Spinal cord (tissue), 10 donors: ENCODE results near the gene TMEM191B. TPM values are rescaled to one million over a fixed set of nuclear protein-coding genes. Genes with fewer than 3 reads are reported as not detected.
"Not testable (repeated sequence)": the region's sequence is repeated elsewhere in the genome, so short reads cannot be mapped to it uniquely, and the experiment has no call there.

Experiments
- DNase-seq, 6 donors: peaks; one replicate each; pipeline versions ENCODE4 v3.0.0 to v3.0.0-alpha.2; 2013 to 2015; ENCODE audit warnings: low spot score in 6 of 6, low read depth in 4 of 6
- H3K27ac ChIP-seq: one replicate; pipeline ENCODE4 v1.5.1; 2013; ENCODE audit warnings: low read depth, low read length, control low read depth
- H3K27me3 ChIP-seq: one replicate; pipeline ENCODE4 v1.6.1; 2013; ENCODE audit warnings: low read length; ENCODE audit not compliant: control insufficient read depth, insufficient read depth
- H3K36me3 ChIP-seq: one replicate; pipeline ENCODE4 v1.6.1; 2013; ENCODE audit warnings: low read length; ENCODE audit not compliant: control insufficient read depth, insufficient read depth
- H3K4me1 ChIP-seq: one replicate; pipeline ENCODE4 v1.6.1; 2013; ENCODE audit warnings: low read length; ENCODE audit not compliant: control insufficient read depth, insufficient read depth
- H3K4me3 ChIP-seq: one replicate; pipeline ENCODE4 v1.5.1; 2013; ENCODE audit warnings: low read depth, low read length, control low read depth
- H3K9me3 ChIP-seq: one replicate; pipeline ENCODE4 v1.6.1; 2013; ENCODE audit warnings: low read length; ENCODE audit not compliant: control insufficient read depth, insufficient read depth
- WGBS: methylation state at CpG from one replicate; pipeline ENCODE4 v1.1.5; 2013; ENCODE audit warnings: missing lambda C conversion rate; ENCODE audit not compliant: insufficient coverage; 5-methylcytosine and 5-hydroxymethylcytosine counted together
- polyA plus RNA-seq, 2 donors: library from polyadenylated mRNA; unstranded; fragments of 120-200 nt; gene quantifications; one replicate each; pipeline ENCODE4 v1.2.1, GENCODE V29; 2013; ENCODE audit not compliant: insufficient read length in 2 of 2
- total RNA-seq, 2 donors: library from RNA; depleted of rRNA in 1 of 2; stranded (reverse); fragments of 120-200 nt in 1 of 2; fragments of >200 nt in 1 of 2; gene quantifications; one replicate each; pipeline versions ENCODE4 v1.2.3 to v1.2.4, GENCODE V29; 2013 to 2014
- donor health status: healthy.

Gene TMEM191B
- total and polyA plus RNA-seq, 4 donors: 3.4 to 33.6 (median 7.8) TPM

GRCh38 chr22:18554280-18555256, 27.0 kb downstream of the TMEM191B start:
- not testable (repeated sequence) for H3K9me3 ChIP-seq, H3K27ac ChIP-seq, H3K27me3 ChIP-seq, H3K4me3 ChIP-seq, H3K36me3 ChIP-seq, DNase-seq, H3K4me1 ChIP-seq
- WGBS: no CpG with 5 or more reads among the region's 22 CpGs

DNA sequence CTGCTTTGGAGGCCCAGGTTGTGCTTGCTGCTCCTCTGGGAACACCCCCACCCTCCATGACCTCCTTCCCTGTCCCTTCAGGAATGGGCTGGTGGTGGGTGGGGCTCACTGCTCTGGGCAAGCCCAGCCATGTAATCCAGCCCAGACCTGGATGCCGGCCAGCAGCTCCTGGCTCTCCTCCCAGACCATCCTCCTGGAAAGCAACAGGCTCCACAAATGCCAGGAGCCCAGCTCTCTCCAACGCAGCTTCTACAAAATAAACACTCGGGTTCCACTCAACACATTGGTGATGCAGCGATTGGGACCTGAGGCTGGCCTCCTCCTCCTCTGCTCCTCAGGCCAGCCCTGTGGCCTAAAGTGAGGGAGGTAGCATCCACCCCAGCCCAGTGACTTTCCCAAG, 30.9 kb downstream of the TMEM191B start:
- H3K27ac ChIP-seq, H3K9me3 ChIP-seq, H3K27me3 ChIP-seq, H3K4me1 ChIP-seq, DNase-seq, H3K36me3 ChIP-seq, H3K4me3 ChIP-seq: not testable (repeated sequence)
- no CpG with 5 or more reads among the region's 4 CpGs for WGBS

GRCh38 chr22:18558939-18559338, 31.3 kb downstream of the TMEM191B start:
- not testable (repeated sequence) for H3K9me3 ChIP-seq, H3K36me3 ChIP-seq, H3K4me1 ChIP-seq, DNase-seq, H3K27me3 ChIP-seq, H3K27ac ChIP-seq, H3K4me3 ChIP-seq
- no CpG with 5 or more reads among the region's 6 CpGs for WGBS

DNA sequence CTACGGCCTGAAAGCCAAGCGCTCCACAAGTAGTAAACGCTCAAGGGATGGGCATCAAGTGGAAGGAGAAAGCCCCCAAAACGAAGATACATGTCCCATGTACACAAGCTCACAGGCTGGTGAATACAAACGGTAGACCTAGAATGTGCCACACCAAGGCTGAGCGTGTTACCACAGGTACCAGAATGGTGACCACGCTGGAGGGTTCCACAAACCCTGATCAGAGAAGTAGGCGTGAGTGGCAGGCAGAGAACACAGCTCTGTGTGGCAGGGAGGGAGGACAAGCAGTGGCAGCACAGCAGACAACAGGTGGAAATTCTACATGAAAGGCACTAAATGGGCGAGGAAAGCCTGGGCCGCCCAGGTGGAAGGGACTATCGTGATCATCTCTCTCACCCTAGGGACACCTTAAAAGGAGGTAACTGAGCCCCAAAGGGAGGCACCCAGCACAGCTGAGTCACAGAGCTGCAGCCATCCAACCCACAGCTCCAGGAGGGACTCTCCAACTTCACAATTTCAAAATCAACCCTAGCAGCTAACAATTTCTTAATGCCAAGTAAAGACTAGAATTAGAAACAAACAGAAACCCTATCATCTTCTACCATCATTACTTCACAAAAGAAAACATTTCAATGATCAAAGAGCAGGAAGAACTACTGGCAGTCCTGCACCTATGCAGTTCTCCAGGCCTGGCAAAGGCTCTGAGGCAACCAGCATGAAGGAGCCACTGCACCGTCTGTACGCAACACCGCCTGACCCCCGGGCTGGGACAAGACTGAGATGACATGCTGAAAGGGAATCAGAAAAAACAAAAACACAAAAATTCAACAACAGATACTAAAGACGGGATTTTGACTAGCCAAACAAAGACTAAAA, 32.7 kb downstream of the TMEM191B start:
- not testable (repeated sequence) for H3K9me3 ChIP-seq, DNase-seq, H3K4me1 ChIP-seq, H3K36me3 ChIP-seq, H3K4me3 ChIP-seq, H3K27me3 ChIP-seq, H3K27ac ChIP-seq
- no CpG with 5 or more reads among the region's 16 CpGs for WGBS

DNA sequence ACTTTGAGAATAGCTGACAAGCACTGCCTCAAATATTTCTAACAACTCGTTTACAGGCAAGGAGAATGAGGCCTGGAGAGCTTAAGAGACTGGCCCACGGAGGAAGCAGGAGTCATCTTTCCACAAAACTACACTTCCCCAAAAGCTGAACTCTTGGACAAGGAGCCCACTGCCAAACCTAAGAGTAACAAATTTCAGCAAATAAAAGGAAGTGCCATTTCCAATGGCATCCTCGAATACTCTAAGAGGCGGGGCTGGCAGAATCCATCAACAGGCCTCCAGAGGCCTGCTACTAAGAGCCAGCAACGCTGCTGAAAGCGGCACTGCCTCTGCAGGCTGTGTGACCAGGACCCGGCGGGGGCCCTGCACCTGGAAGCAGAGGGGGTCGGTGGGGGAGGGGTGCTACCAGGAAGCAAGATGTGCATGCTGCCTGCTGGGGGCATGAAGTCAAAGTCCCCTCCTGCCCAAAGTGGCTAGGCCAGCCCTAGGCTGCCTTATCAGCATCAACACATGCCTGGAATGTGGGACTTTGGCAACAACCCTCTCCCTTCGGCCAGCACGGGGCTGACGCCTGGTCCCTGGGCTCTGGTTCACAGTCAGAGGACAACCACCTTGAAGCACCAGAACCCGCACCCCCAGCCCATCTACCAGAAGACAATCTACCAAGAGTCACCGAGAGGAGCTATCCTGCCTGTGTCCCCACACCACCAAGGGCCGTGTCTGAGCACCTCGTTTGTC, 43.1 kb downstream of the TMEM191B start:
- not testable (repeated sequence) for H3K27me3 ChIP-seq, H3K4me3 ChIP-seq
- no CpG with 5 or more reads among the region's 16 CpGs for WGBS

GRCh38 chr22:18573483-18574164, 46.0 kb downstream of the TMEM191B start:
- not testable (repeated sequence) for H3K9me3 ChIP-seq, H3K27me3 ChIP-seq, DNase-seq, H3K27ac ChIP-seq, H3K4me3 ChIP-seq, H3K36me3 ChIP-seq, H3K4me1 ChIP-seq
- WGBS: no CpG with 5 or more reads among the region's 10 CpGs

More for the DNA sequence above, 43.1 kb downstream of the TMEM191B start:
- H3K36me3 ChIP-seq, H3K27ac ChIP-seq, DNase-seq, H3K9me3 ChIP-seq, H3K4me1 ChIP-seq: not testable (repeated sequence)

GRCh38 chr22:18574555-18574954, 47.0 kb downstream of the TMEM191B start:
- not testable (repeated sequence) for H3K9me3 ChIP-seq, H3K4me3 ChIP-seq, DNase-seq, H3K27me3 ChIP-seq, H3K27ac ChIP-seq, H3K36me3 ChIP-seq, H3K4me1 ChIP-seq
- no CpG with 5 or more reads among the region's 13 CpGs for WGBS

DNA sequence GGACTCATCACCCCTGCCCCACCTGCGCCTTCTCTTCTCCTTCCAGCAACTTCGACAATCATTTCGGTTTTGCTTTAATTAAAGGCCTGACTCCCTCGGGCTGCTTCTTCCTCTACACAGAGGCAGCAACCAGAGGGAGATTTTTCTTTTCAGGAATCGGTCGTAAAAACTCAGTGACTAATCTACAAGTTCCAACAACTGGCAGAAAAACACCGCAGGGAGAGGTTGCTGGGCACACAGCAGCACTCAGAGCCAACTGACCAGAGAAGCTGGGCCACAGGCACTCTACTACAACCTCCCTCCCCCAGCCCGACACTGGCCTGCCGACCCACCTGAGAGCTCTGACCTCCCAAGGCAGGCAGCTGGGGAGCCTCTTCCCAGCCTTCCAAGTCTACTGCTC, 48.1 kb downstream of the TMEM191B start:
- WGBS: no CpG with 5 or more reads among the region's 9 CpGs
- not testable (repeated sequence) for H3K27ac ChIP-seq, DNase-seq, H3K4me1 ChIP-seq, H3K9me3 ChIP-seq, H3K4me3 ChIP-seq, H3K36me3 ChIP-seq, H3K27me3 ChIP-seq
